Tibial nerve (tissue), 3 donors: Measurements from ENCODE around the gene KATNIP.

Experiments
- POLR2A ChIP-seq, 2 donors: fragments of 450-650 bp; IDR thresholded peaks; one replicate each; pipeline ENCODE4 v1.6.1; 2017; ENCODE audit warnings: antibody characterized with exemption in 2 of 2, mild to moderate bottlenecking in 2 of 2, moderate library complexity in 2 of 2
- TF ChIP-seq, protein P1 (sequence below), 5 experiments: fragments of 200-600 bp in 3 of 5; fragments of 450-650 bp in 2 of 5; sonication (generic) in 3 of 5; IDR thresholded peaks; one replicate each; pipeline ENCODE4 v1.5.1; 2016 to 2019; ENCODE audit warnings: antibody characterized with exemption in 5 of 5, mild to moderate bottlenecking in 3 of 5, moderate library complexity in 2 of 5

- no peak for TF ChIP-seq POLR2A (IDR thresholded peaks at IDR 0.05)
- TF ChIP-seq, protein P1, sequence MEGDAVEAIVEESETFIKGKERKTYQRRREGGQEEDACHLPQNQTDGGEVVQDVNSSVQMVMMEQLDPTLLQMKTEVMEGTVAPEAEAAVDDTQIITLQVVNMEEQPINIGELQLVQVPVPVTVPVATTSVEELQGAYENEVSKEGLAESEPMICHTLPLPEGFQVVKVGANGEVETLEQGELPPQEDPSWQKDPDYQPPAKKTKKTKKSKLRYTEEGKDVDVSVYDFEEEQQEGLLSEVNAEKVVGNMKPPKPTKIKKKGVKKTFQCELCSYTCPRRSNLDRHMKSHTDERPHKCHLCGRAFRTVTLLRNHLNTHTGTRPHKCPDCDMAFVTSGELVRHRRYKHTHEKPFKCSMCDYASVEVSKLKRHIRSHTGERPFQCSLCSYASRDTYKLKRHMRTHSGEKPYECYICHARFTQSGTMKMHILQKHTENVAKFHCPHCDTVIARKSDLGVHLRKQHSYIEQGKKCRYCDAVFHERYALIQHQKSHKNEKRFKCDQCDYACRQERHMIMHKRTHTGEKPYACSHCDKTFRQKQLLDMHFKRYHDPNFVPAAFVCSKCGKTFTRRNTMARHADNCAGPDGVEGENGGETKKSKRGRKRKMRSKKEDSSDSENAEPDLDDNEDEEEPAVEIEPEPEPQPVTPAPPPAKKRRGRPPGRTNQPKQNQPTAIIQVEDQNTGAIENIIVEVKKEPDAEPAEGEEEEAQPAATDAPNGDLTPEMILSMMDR (IDR thresholded peaks at IDR 0.05) = no peak
Measured at GRCh38 chr16:27547851-27548250, 2.1 kb upstream of the KATNIP start.
